Cortex of kidney (tissue), 1 donor: ENCODE measurements around the gene SLC49A3.

Experiments
- DNase-seq: peaks from one replicate; lab custom pipeline; 2025; lab: John Stamatoyannopoulos, UW

SLC49A3 gene

GRCh38 chr4:665751-666435 lies 23.1 kb downstream of the SLC49A3 start:
- DNase-seq = no peak

GRCh38 chr4:665381-665750 lies 23.6 kb downstream of the SLC49A3 start:
- no peak for DNase-seq

- no peak for DNase-seq
These were observed 24.2 kb downstream of the SLC49A3 start for GRCh38 chr4:664713-665231.

GRCh38 chr4:663438-664428 lies 25.2 kb downstream of the SLC49A3 start:
- no peak for DNase-seq

- DNase-seq = no peak
These were observed 25.9 kb downstream of the SLC49A3 start for GRCh38 chr4:663046-663437.

GRCh38 chr4:661881-662761 lies 26.8 kb downstream of the SLC49A3 start:
- DNase-seq = no peak

- no peak for DNase-seq
These were observed 27.7 kb downstream of the SLC49A3 start for GRCh38 chr4:661231-661630.

- DNase-seq = no peak
These were observed 28.6 kb downstream of the SLC49A3 start for GRCh38 chr4:660401-660800.

GRCh38 chr4:659851-660250 lies 29.1 kb downstream of the SLC49A3 start:
- DNase-seq = no peak

- DNase-seq = no peak
These were observed 30.0 kb downstream of the SLC49A3 start for GRCh38 chr4:658681-659667.

- DNase-seq = no peak
These were observed 30.9 kb downstream of the SLC49A3 start for GRCh38 chr4:657834-658667.

- no peak for DNase-seq
These were observed 31.6 kb downstream of the SLC49A3 start for GRCh38 chr4:657338-657833.

GRCh38 chr4:656436-657337 lies 32.3 kb downstream of the SLC49A3 start:
- DNase-seq = no peak

GRCh38 chr4:655464-656151 lies 33.3 kb downstream of the SLC49A3 start:
- no peak for DNase-seq

GRCh38 chr4:654871-655463 lies 34.0 kb downstream of the SLC49A3 start:
- DNase-seq = no peak

GRCh38 chr4:654503-654845 lies 34.5 kb downstream of the SLC49A3 start:
- no peak for DNase-seq

GRCh38 chr4:653831-654502 lies 35.0 kb downstream of the SLC49A3 start:
- DNase-seq = no peak
